Measurements from ENCODE around the gene MAPK14.
"Not testable (repeated sequence)": the region's sequence is repeated elsewhere in the genome, so short reads cannot be mapped to it uniquely, and the experiment has no call there.

MAPK14 gene

GRCh38 chr6:36122495-36123269, 95.1 kb downstream of the MAPK14 start:
- DNase-seq (ENCODE audit: low spot score): no peak

- peak; percentile 66 for DNase-seq (ENCODE audit: low spot score)
Measured at GRCh38 chr6:36123270-36124139, 95.9 kb downstream of the MAPK14 start.

- DNase-seq (ENCODE audit: low spot score): not testable (repeated sequence)
Measured at GRCh38 chr6:36124346-36124745, 96.7 kb downstream of the MAPK14 start.

GRCh38 chr6:36124881-36125280, 97.3 kb downstream of the MAPK14 start:
- no peak for DNase-seq (ENCODE audit: low spot score)

GRCh38 chr6:36125575-36125974, 98.0 kb downstream of the MAPK14 start:
- no peak for DNase-seq (ENCODE audit: low spot score)

GRCh38 chr6:36126121-36126520, 98.5 kb downstream of the MAPK14 start:
- DNase-seq (ENCODE audit: low spot score): no peak

- no peak for DNase-seq (ENCODE audit: low spot score)
Measured at GRCh38 chr6:36126553-36127458, 99.2 kb downstream of the MAPK14 start.

GRCh38 chr6:36127462-36128016, 99.9 kb downstream of the MAPK14 start:
- DNase-seq (ENCODE audit: low spot score): no peak

- DNase-seq (ENCODE audit: low spot score): no peak
Measured at GRCh38 chr6:36128073-36128472, 100.5 kb downstream of the MAPK14 start.

GRCh38 chr6:36128793-36129192, 101.2 kb downstream of the MAPK14 start:
- no peak for DNase-seq (ENCODE audit: low spot score)

- not testable (repeated sequence) for DNase-seq (ENCODE audit: low spot score)
Measured at GRCh38 chr6:36129334-36129733, 101.7 kb downstream of the MAPK14 start.

- DNase-seq (ENCODE audit: low spot score): peak; percentile 56
Measured at GRCh38 chr6:36129941-36130666, 102.5 kb downstream of the MAPK14 start, which contains the start of gene MAPK13. Gene MAPK13, plus strand, starts transcription at chr6:36130513. Its CDS starts 70 bp downstream, at chr6:36130583.

GRCh38 chr6:36130667-36131510, 103.3 kb downstream of the MAPK14 start:
- peak; percentile 63 for DNase-seq (ENCODE audit: low spot score)

GRCh38 chr6:36131511-36132245, 104.1 kb downstream of the MAPK14 start:
- DNase-seq (ENCODE audit: low spot score): no peak

- no peak for DNase-seq (ENCODE audit: low spot score)
Measured at GRCh38 chr6:36132246-36132895, 104.8 kb downstream of the MAPK14 start.

GRCh38 chr6:36133148-36133547, 105.5 kb downstream of the MAPK14 start:
- no peak for DNase-seq (ENCODE audit: low spot score)

GRCh38 chr6:36133912-36134311, 106.3 kb downstream of the MAPK14 start:
- DNase-seq (ENCODE audit: low spot score): no peak

- DNase-seq (ENCODE audit: low spot score): no peak
Measured at GRCh38 chr6:36135053-36135731, 107.6 kb downstream of the MAPK14 start.

All from LoVo (cell line).